Fibroblast of villous mesenchyme (primary cell): ENCODE results near the gene NOTCH4. TPM values are rescaled to one million over a fixed set of nuclear protein-coding genes. Genes with fewer than 3 reads are reported as not detected.

ENCODE experiments used
- DNase-seq: peaks from one replicate; pipeline ENCODE4 v3.0.0-alpha.2; 2010; ENCODE audit warnings: low read depth
- H3K4me3 ChIP-seq: 2 replicates; pipeline ENCODE4 v1.5.1; 2011; ENCODE audit warnings: low read depth, mild to moderate bottlenecking, low read length
- total RNA-seq: library from RNA; depleted of rRNA; stranded (reverse); fragments of >200 nt; gene quantifications from 2 replicates; pipeline ENCODE4 v1.2.3, GENCODE V29; 2012
- TF ChIP-seq, protein P1 (sequence below): IDR thresholded peaks from 2 replicates; pipeline ENCODE4 v1.5.1; 2012; ENCODE audit warnings: low read depth, mild to moderate bottlenecking, low read length; ENCODE audit not compliant: insufficient read depth

The NOTCH4 gene
- total RNA-seq, 1 donor = 1.3 TPM

DNA sequence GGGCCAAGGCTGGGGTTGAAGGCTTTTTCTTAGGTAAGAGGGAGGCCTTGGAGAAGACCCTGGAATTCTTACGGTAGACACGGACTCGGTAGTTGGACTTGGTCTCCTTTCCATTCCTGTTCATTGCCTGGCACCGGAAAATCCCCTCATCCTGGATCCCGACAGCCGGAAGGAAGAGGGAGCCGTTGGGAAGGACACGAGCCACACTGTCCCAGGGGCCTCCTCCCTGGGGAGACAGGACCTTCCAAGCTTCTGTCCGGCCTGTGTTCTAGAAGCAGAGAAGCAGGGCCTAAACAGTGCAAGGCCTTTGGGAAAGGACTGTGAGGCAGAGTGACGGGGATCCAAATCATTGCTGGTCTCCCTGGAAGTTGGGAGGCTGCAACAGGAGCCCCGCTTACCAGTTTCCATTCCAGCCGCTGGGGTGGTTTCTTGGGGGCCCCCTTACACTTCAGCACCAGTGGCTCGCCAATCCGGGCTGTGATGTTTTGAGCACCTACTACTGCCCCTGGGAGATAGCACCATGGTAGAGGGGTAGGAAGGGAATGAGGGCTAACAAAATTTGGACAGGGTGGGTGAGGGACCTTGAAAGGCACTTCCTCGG, 40.3 kb downstream of the NOTCH4 start:
- TF ChIP-seq, protein P1, sequence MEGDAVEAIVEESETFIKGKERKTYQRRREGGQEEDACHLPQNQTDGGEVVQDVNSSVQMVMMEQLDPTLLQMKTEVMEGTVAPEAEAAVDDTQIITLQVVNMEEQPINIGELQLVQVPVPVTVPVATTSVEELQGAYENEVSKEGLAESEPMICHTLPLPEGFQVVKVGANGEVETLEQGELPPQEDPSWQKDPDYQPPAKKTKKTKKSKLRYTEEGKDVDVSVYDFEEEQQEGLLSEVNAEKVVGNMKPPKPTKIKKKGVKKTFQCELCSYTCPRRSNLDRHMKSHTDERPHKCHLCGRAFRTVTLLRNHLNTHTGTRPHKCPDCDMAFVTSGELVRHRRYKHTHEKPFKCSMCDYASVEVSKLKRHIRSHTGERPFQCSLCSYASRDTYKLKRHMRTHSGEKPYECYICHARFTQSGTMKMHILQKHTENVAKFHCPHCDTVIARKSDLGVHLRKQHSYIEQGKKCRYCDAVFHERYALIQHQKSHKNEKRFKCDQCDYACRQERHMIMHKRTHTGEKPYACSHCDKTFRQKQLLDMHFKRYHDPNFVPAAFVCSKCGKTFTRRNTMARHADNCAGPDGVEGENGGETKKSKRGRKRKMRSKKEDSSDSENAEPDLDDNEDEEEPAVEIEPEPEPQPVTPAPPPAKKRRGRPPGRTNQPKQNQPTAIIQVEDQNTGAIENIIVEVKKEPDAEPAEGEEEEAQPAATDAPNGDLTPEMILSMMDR = no peak
- H3K4me3 ChIP-seq = no peak overlapping the region
- no peak for DNase-seq

DNA sequence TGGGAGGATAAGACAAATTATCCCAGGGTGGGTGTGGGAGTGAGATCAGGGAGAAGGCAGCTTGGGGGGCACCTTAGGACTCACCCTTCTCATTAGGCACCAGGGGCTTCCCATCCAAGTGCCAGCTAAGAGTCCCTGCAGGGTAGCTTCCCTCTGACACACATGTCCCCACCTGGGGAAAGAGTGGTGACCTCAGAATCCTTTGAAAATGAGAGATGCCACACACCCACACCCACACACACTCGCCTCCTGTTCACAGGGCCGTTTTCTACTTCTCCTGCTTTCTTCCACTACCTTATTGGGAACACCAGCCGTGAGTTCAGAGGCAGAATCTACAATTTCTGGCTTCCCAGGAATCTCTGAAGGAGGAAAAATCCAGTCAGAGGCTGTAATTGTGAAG, 40.8 kb downstream of the NOTCH4 start:
- no peak for DNase-seq
- TF ChIP-seq, protein P1 = no peak
- no peak overlapping the region for H3K4me3 ChIP-seq

DNA sequence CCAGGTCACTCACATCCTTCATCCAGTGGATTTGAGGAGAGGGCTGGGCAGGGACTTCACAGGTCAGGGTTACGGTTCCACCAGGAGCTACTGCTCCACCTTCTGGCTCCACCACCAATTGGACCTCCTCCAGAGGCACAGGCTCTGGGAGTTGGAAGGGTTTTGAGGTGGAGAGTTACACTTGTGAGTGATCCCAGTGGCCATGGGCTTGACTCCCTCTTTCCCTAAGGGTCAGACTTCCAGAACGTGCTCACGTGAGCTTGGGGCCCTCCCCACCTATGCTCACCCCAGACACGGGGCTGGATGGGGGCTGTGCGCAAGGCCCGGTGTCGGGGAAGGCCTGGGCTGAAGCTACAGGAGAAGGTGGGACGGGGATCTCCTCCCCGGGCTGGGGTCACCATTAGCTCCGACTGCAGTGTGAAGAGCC, 41.3 kb downstream of the NOTCH4 start:
- H3K4me3 ChIP-seq = no peak overlapping the region
- DNase-seq = no peak
- TF ChIP-seq, protein P1 = no peak

DNA sequence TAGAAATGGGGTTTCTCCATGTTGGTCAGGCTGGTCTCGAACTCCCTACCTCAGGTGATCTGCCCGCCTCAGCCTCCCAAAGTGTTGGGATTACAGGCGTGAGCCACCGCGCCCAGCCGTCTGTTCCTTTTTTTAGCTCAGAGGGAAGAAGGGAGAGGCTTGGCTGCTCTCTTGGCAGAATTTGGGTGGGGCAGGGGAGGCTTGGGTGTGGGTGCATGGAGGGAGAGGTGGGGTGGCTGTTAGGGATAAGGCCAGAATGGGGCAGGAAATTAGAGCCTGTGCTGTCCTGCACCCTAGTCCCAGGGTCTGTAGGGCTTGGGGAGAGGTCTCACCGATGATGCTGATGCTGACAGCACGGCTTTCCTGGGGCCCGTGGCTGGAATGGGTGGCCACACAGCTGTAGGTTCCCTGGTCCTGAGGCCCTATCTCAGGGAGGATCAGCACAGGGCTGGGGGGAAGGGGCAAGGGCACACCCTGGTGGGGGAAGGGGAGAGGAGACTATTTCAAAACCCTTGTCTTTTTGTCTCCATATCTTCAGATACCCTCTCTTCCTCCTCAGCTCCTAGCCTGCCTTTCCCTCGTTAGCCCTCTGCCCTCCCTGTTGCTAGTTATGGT, 41.8 kb downstream of the NOTCH4 start:
- no peak overlapping the region for H3K4me3 ChIP-seq
- TF ChIP-seq, protein P1 = no peak
- DNase-seq = no peak

DNA sequence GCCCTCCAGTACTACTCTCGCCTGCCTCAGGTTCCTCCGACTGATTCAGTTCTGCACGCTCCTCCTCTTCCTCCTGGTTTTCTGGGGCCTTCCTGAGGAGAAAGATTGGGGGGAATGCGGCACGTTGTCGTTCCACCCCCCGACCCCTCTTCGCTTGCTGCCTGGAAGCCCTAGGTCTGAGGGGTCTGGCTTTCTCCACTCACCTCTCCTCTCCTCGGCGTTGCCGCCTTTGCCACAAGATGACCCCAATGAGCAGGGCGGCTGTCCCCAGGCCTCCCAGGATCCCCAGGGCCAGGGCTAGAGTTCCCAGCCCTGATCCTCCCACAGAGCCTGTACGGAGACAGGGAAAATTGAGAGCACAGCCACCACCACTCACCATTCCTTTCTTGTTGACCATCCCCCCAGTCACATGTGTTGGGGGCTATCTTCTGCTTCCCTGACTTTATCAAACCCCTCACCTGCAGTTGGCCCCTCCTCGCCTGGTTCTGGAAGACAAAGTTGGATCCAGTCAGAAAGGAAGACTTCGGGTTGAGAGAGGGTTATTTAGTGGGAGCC, 42.6 kb downstream of the NOTCH4 start:
- TF ChIP-seq, protein P1 = no peak
- no peak for DNase-seq
- H3K4me3 ChIP-seq = no peak overlapping the region

DNA sequence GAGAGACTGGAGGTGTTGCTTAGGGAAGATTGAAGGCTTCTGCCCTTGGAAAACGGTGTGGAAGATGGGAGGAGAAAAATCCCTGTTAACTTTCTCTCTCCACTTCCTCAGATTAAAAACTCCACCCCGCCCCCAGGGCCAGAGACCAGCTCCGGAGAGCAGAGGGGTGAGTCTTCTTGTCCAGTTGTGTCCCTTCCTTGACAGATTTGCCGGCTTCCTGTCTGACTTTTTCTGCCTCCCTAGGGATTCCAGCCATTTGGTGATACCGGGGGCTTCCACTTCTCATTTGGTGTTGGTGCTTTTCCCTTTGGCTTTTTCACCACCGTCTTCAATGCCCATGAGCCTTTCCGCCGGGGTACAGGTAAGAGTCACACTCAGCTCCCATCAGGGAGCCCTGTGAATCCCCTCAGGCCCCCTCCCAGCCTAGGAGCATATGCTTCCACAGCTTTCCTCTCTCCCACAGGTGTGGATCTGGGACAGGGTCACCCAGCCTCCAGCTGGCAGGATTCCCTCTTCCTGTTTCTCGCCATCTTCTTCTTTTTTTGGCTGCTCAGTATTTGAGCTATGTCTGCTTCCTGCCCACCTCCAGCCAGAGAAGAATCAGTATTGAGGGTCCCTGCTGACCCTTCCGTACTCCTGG, 44.0 kb downstream of the NOTCH4 start:
- DNase-seq = no peak
- H3K4me3 ChIP-seq = no peak overlapping the region
- TF ChIP-seq, protein P1 = no peak
